ENCODE results near the gene CFAP46. TPM values are rescaled to one million over a fixed set of nuclear protein-coding genes. Genes with fewer than 3 reads are reported as not detected.

The CFAP46 gene
- total and polyA plus RNA-seq, 2 of the 4 experiments (the other 2 are of a cell fraction) = 1.3 to 1.8 TPM

- Histone ChIP-seq H2BK20ac (ENCODE audit: low read depth, low read length) (no peak overlapping the region), H4K5ac (ENCODE audit: low read depth, low read length) (no peak overlapping the region), H3K23ac (ENCODE audit: low read depth, low read length) (no peak overlapping the region), H4K20me1 (ENCODE audit: insufficient read depth, low read length) (no peaks in the 10 kb centered on the region), H3K9ac (ENCODE audit: low read depth, low read length) (no peak overlapping the region), H3K27ac (ENCODE audit: insufficient read depth, low read length) (no peak overlapping the region), H3K27me3 (ENCODE audit: control insufficient read depth, insufficient read depth, low read length) (peaks cover 19% of the 10 kb centered on the region), H3K4ac (ENCODE audit: low read depth, low read length) (no peak overlapping the region), H4K8ac (ENCODE audit: low read depth in 2 of 2, low read length in 2 of 2) (no peak overlapping the region), H3K4me1 (ENCODE audit: control insufficient read depth, insufficient read depth, low read length) (no peaks in the 10 kb centered on the region), H2AK5ac (ENCODE audit: low read depth, low read length) (no peak overlapping the region), H3K9me1 (ENCODE audit: insufficient read depth, low read length) (peaks cover 3% of the 10 kb centered on the region; the same call in 1 of the 2 replicates), H3K36me3 (ENCODE audit: control insufficient read depth, insufficient read depth, low read length) (no peaks in the 10 kb centered on the region), H2AFZ (replicated peaks; ENCODE audit: low read length, poor library complexity) (no peak overlapping the region), H3K4me2 (ENCODE audit: low read depth, low read length) (no peak overlapping the region), H2BK15ac (ENCODE audit: low read depth, low read length) (no peak overlapping the region), H3K18ac (ENCODE audit: low read depth, low read length) (no peak overlapping the region), H3K9me3 (ENCODE audit: control insufficient read depth, insufficient read depth, low read length) (no peaks in the 10 kb centered on the region), H2BK5ac (ENCODE audit: low read depth, low read length, poor library complexity, severe bottlenecking) (no peak overlapping the region), H3K4me3 (ENCODE audit: insufficient read depth, low read depth, low read length) (no peak overlapping the region), H4K91ac (ENCODE audit: insufficient read depth, low read depth, low read length) (no peak overlapping the region), H3K79me1 (ENCODE audit: low read depth in 1 of 2, low read length in 2 of 2) (no peaks in the 10 kb centered on the region), H2BK120ac (ENCODE audit: low read depth, low read length) (no peak overlapping the region), H3K14ac (replicated peaks; ENCODE audit: low read depth, low read length) (no peak overlapping the region), H2AK9ac (replicated peaks; ENCODE audit: low read depth, low read length, poor library complexity) (peak overlapping the region; percentile 14), H3K56ac (ENCODE audit: extremely low read depth, insufficient read depth, low read length) (no peak overlapping the region)
- DNase-seq (no peak), ATAC-seq (ENCODE audit: low read depth) (no peak)
- BruUV-seq (replicated peaks) = no TSS peak
- in situ Hi-C loops (cut with MboI; ENCODE audit: low sequenced_read_pairs) = no loop called here
- ChIA-PET POLR2A (ENCODE audit: unreplicated experiment) (no interaction called here), CTCF (no interaction called here)
- dilution Hi-C loops (cut with HindIII; ENCODE audit: low sequenced_read_pairs, unreplicated experiment) = no loop called here
- intact Hi-C loops (cut with micrococcal nuclease) = no loop called here
- 58% methylated on average over 7 of the region's 29 CpGs; no CpG with 5 or more reads in 1 of the 2 experiments for WGBS, 2 experiments (ENCODE audit: extremely low coverage in 2 of 2, insufficient read length in 1 of 2)
- no peak for TF ChIP-seq BHLHE40 (IDR thresholded peaks at IDR 0.05; ENCODE audit: low read depth, low read length)
- TF ChIP-seq CEBPB (IDR thresholded peaks at IDR 0.05; ENCODE audit: low read depth, low read length) = no peak
- no peak for TF ChIP-seq USF2 (IDR thresholded peaks at IDR 0.05; ENCODE audit: low read depth, low read length)
- no peak for TF ChIP-seq POLR2A (IDR thresholded peaks at IDR 0.05; ENCODE audit: low read depth, low read length)
- TF ChIP-seq MAFK (IDR thresholded peaks at IDR 0.05; ENCODE audit: low read depth, low read length) = no peak
- no peak for TF ChIP-seq CTCF (conservative IDR thresholded peaks at IDR 0.05; ENCODE audit: low read depth, low read length)
- no peak for TF ChIP-seq SMC3 (IDR thresholded peaks at IDR 0.05; ENCODE audit: low read depth, low read length)
These were observed 108.8 kb downstream of the CFAP46 start for GRCh38 chr10:132833421-132834111.
